Osteoblast (primary cell): ENCODE data around the gene WSB1. TPM values are rescaled to one million over a fixed set of nuclear protein-coding genes. Genes with fewer than 3 reads are reported as not detected.

ENCODE experiments used
- DNase-seq: peaks from one replicate; pipeline ENCODE4 v3.0.0; 2011; ENCODE audit warnings: low spot score, mixed read lengths; ENCODE audit not compliant: insufficient read length; ENCODE audit errors: missing footprints
- H2AFZ ChIP-seq: 2 replicates; pipeline ENCODE4 v1.6.0; 2011; ENCODE audit warnings: mild to moderate bottlenecking, low read length
- H3K27ac ChIP-seq: 2 replicates; pipeline ENCODE4 v1.5.1; 2011; ENCODE audit warnings: mild to moderate bottlenecking, low read depth, low read length, moderate library complexity
- H3K27me3 ChIP-seq: 2 replicates; pipeline ENCODE4 v1.6.0; 2012; ENCODE audit warnings: mild to moderate bottlenecking, control low read depth, inconsistent platforms, low read length, moderate library complexity; ENCODE audit not compliant: insufficient read depth
- H3K36me3 ChIP-seq: 2 replicates; pipeline ENCODE4 v1.5.1; 2011; ENCODE audit warnings: mild to moderate bottlenecking, low read length, control low read depth, moderate library complexity; ENCODE audit not compliant: insufficient read depth
- H3K4me1 ChIP-seq: 2 replicates; pipeline ENCODE4 v1.5.1; 2011; ENCODE audit warnings: mild to moderate bottlenecking, low read length, control low read depth, moderate library complexity; ENCODE audit not compliant: insufficient read depth
- H3K4me2 ChIP-seq: 2 replicates; pipeline ENCODE4 v1.6.0; 2011; ENCODE audit warnings: mild to moderate bottlenecking, low read length; ENCODE audit not compliant: insufficient read depth
- H3K4me3 ChIP-seq: fragments of 200-600 bp; sonication (generic); 3 replicates; pipeline ENCODE4 v1.5.1; 2012; ENCODE audit warnings: mild to moderate bottlenecking, low read length, inconsistent platforms; ENCODE audit not compliant: insufficient read depth
- H3K79me2 ChIP-seq: 2 replicates; pipeline ENCODE4 v1.6.0; 2012; ENCODE audit warnings: mild to moderate bottlenecking, low read length, control low read depth, inconsistent platforms; ENCODE audit not compliant: insufficient read depth
- H3K9me3 ChIP-seq: 2 replicates; pipeline ENCODE4 v1.5.1; 2011; ENCODE audit warnings: low read depth, low read length, control low read depth
- H4K20me1 ChIP-seq: 2 replicates; pipeline ENCODE4 v1.6.0; 2012; ENCODE audit warnings: mild to moderate bottlenecking, low read length, control low read depth; ENCODE audit not compliant: insufficient read depth
- total RNA-seq: library from RNA; depleted of rRNA; stranded (reverse); fragments of >200 nt; gene quantifications from 2 replicates; pipeline ENCODE4 v1.2.3, GENCODE V29; 2012
- TF ChIP-seq, protein P1 (sequence below): IDR thresholded peaks from 2 replicates; pipeline ENCODE4 v1.5.1; 2011; ENCODE audit warnings: mild to moderate bottlenecking, low read depth, low read length, moderate library complexity; ENCODE audit errors: extremely low read depth

Gene WSB1
- total RNA-seq, 1 donor, result 177 TPM

DNA sequence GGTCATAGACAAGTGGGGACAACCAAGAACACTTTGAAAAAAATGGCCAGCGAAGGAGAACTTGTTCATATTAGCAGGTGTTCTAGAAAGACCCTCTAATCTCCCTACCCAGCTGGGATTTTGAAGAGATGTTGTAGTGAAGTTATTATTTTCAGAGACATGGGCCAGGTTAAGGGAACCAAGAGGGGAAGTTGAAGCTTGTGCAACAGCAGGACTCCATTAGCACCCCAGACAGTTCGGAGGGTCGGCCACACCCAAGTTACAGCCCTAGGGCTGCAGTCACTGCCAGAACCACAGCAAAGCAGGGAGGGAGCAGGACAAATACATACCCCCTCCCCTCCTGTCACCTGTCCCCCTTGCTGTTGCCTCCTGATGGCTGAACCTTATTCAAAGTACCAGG is 42.3 kb downstream of the WSB1 start:
- Histone ChIP-seq H3K4me3 (no peak overlapping the region), H3K36me3 (no peaks in the 10 kb centered on the region), H3K27me3 (no peaks in the 10 kb centered on the region), H3K4me2 (no peak overlapping the region), H4K20me1 (no peaks in the 10 kb centered on the region), H3K79me2 (no peaks in the 10 kb centered on the region), H3K4me1 (peaks cover 3% of the 10 kb centered on the region), H3K9me3 (no peaks in the 10 kb centered on the region), H3K27ac (no peak overlapping the region), H2AFZ (no peak overlapping the region)
- TF ChIP-seq, protein P1, sequence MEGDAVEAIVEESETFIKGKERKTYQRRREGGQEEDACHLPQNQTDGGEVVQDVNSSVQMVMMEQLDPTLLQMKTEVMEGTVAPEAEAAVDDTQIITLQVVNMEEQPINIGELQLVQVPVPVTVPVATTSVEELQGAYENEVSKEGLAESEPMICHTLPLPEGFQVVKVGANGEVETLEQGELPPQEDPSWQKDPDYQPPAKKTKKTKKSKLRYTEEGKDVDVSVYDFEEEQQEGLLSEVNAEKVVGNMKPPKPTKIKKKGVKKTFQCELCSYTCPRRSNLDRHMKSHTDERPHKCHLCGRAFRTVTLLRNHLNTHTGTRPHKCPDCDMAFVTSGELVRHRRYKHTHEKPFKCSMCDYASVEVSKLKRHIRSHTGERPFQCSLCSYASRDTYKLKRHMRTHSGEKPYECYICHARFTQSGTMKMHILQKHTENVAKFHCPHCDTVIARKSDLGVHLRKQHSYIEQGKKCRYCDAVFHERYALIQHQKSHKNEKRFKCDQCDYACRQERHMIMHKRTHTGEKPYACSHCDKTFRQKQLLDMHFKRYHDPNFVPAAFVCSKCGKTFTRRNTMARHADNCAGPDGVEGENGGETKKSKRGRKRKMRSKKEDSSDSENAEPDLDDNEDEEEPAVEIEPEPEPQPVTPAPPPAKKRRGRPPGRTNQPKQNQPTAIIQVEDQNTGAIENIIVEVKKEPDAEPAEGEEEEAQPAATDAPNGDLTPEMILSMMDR, result no peak
- DNase-seq, result no peak

DNA sequence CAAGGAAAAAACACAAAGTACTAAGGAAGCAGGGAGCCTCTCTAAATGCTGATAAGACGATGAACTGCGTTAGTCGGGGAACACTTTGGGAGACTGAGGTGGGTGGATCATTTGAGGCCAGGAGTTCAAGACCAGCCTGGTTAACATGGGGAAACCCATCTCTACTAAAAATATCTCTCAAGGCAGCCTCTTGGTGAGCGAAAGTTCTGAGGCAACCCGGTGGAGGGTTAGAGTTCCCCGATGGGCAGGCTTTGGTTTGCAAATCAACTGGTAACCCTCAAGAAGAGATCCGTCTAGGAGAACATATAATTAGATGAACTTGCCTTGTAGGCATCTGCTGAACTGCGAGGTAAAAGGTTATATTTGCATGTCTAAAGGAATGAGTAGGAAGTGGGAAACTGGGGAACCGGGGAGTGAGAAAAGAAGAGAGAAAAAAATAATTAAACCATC is 44.6 kb downstream of the WSB1 start:
- Histone ChIP-seq H2AFZ (no peak overlapping the region), H3K4me2 (no peak overlapping the region), H3K27ac (no peak overlapping the region), H3K79me2 (no peaks in the 10 kb centered on the region), H3K36me3 (no peaks in the 10 kb centered on the region), H3K9me3 (no peaks in the 10 kb centered on the region), H3K27me3 (no peaks in the 10 kb centered on the region), H4K20me1 (no peaks in the 10 kb centered on the region), H3K4me1 (no peaks in the 10 kb centered on the region), H3K4me3 (no peak overlapping the region)
- TF ChIP-seq, protein P1, result no peak
- DNase-seq, result no peak

DNA sequence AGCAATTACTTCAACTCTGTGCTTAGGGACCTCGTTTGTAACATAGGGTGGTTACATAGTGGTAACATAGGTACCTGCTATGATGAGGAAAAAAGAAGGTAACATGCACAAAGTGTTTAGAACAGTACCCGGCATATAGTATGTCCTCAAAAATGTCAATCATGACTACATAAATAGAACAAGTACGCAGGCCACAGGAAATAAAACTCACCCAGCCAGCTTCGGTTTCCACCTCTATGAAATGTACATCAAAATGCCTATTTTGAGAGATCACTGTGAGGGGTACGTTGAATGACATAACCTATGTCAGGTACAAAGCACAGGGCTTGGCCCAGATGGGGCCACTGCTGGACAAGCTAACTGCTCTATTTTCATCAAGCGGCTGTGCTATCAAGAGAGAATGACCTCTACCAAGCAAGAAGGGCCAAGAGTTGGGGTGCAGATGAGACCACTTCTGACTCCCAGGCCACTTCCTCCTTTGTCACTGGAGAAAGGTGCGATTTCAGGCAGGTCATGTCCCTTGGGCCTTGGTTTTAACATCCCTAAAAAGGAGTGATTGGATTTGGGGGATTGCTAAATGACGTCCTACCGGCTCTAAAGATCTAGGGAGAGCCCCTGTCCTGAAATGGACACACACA is 45.4 kb downstream of the WSB1 start:
- TF ChIP-seq, protein P1, result no peak
- Histone ChIP-seq H3K27ac (no peak overlapping the region), H3K4me2 (no peak overlapping the region), H3K9me3 (no peaks in the 10 kb centered on the region), H3K4me3 (no peak overlapping the region), H3K4me1 (no peaks in the 10 kb centered on the region), H4K20me1 (no peaks in the 10 kb centered on the region), H3K27me3 (no peaks in the 10 kb centered on the region), H2AFZ (no peak overlapping the region), H3K79me2 (no peaks in the 10 kb centered on the region), H3K36me3 (no peaks in the 10 kb centered on the region)
- no peak for DNase-seq

DNA sequence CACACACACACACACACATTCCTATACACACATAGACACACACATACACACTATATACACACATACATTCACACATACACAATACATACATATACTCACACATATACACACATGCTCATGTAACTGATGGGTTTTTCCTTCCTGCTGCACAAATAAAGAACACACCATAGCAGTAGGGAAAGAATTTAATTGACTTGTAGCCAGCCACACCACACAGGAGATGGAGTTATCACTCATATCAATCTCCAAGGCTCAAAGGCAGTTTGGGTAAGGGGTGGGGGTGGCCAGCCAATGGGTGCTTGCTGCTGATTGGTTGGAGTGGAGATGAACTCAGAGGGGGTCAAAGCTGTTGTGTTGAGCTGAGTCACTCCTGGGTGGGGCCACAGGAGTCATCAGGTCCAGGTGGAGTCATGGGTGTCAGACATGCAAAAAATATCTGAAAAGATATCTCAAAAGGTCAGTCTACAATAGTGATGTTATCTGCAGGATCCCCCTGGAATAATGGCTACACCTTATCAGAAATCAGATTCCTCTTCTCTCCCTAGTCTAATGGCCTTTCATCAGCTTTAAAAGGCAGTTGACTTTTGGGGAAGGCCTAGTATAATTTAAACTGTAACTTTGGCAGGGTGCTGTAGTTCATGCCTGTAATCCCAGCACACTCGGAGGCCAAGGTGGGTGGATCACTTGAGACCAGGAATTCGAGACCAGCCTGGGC is 46.1 kb downstream of the WSB1 start:
- Histone ChIP-seq H3K27ac (no peak overlapping the region), H3K4me3 (no peak overlapping the region), H3K79me2 (no peaks in the 10 kb centered on the region), H3K27me3 (no peaks in the 10 kb centered on the region), H3K4me2 (no peak overlapping the region), H3K4me1 (no peaks in the 10 kb centered on the region), H2AFZ (no peak overlapping the region), H4K20me1 (no peaks in the 10 kb centered on the region), H3K9me3 (no peaks in the 10 kb centered on the region), H3K36me3 (no peaks in the 10 kb centered on the region)
- no peak for DNase-seq
- TF ChIP-seq, protein P1, result no peak
